Astrocyte of the hippocampus (primary cell): Measurements from ENCODE around the gene THSD4.
"Not testable (repeated sequence)": the region's sequence is repeated elsewhere in the genome, so short reads cannot be mapped to it uniquely, and the experiment has no call there.

Source experiments
- DNase-seq: peaks from one replicate; pipeline ENCODE4 v3.0.0; 2011; ENCODE audit warnings: low read depth, low spot score

The THSD4 gene

GRCh38 chr15:71709808-71710418, 594.6 kb downstream of the THSD4 start:
- DNase-seq = peak; percentile 35

- DNase-seq = no peak
Observed at GRCh38 chr15:71712182-71712581, 596.9 kb downstream of the THSD4 start.

GRCh38 chr15:71713191-71713809, 598.0 kb downstream of the THSD4 start:
- no peak for DNase-seq

- DNase-seq = peak; percentile 46
Observed at GRCh38 chr15:71715914-71716313, 600.6 kb downstream of the THSD4 start.

GRCh38 chr15:71716990-71717389, 601.7 kb downstream of the THSD4 start:
- DNase-seq = peak; percentile 30

- no peak for DNase-seq
Observed at GRCh38 chr15:71718116-71718910, 603.0 kb downstream of the THSD4 start.

- DNase-seq = no peak
Observed at GRCh38 chr15:71723344-71723743, 608.1 kb downstream of the THSD4 start.

GRCh38 chr15:71725207-71725955, 610.1 kb downstream of the THSD4 start:
- not testable (repeated sequence) for DNase-seq

- no peak for DNase-seq
Observed at GRCh38 chr15:71728881-71729280, 613.6 kb downstream of the THSD4 start.

GRCh38 chr15:71729319-71729718, 614.0 kb downstream of the THSD4 start:
- no peak for DNase-seq

- peak; percentile 81 for DNase-seq
Observed at GRCh38 chr15:71730277-71731144, 615.2 kb downstream of the THSD4 start.

GRCh38 chr15:71732636-71733035, 617.4 kb downstream of the THSD4 start:
- DNase-seq = no peak

- no peak for DNase-seq
Observed at GRCh38 chr15:71733122-71733521, 617.9 kb downstream of the THSD4 start.

- DNase-seq = no peak
Observed at GRCh38 chr15:71734709-71735384, 619.6 kb downstream of the THSD4 start.

- no peak for DNase-seq
Observed at GRCh38 chr15:71735385-71735757, 620.1 kb downstream of the THSD4 start.

- no peak for DNase-seq
Observed at GRCh38 chr15:71736286-71736947, 621.1 kb downstream of the THSD4 start.

- no peak for DNase-seq
Observed at GRCh38 chr15:71737761-71738160, 622.5 kb downstream of the THSD4 start.

- no peak for DNase-seq
Observed at GRCh38 chr15:71739355-71739754, 624.1 kb downstream of the THSD4 start.

- DNase-seq = no peak
Observed at GRCh38 chr15:71742964-71743363, 627.7 kb downstream of the THSD4 start.

GRCh38 chr15:71743861-71744382, 628.7 kb downstream of the THSD4 start:
- peak; percentile 69 for DNase-seq
